ENCODE data around the gene ADIG.

The ADIG gene

DNA sequence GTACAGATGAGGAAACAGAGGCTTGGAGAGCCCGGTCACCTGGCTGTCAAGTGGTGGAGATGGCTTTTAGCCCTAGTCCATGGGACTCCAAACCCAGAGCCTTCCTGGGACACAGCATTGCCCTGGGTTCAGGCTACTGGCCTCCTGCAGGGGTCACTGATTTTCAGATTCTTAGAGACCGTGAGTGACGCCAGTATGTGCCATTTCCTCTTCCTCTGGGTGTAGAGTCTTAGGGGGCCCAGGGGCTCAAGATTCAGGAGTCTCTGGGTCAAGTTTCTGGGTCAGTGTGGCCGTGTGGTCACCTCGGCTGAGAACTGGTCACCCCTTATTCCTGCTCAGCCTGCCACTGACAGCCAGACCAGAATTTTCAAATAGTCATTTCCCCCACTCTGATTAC, 21.2 kb downstream of the ADIG start:
- no peak for DNase-seq (ENCODE audit: low read depth)

DNA sequence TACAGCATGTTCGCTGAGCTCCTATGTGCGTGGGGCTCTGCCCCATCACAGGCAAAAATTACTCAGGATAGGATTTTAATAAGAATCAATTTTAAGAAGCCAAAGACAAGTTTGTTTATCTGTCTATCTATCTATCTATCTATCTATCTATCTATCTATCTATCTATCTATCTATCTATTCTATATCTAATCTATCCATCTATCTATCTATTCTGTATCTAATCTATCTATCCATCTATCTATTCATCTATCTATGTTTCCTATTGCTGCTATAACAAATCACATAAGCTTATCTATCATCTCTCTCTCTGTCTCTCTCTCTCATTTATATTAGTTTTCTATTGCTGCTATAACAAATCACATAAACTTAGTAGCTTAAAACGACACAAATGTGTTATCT, 22.3 kb downstream of the ADIG start:
- no peak for DNase-seq (ENCODE audit: low read depth)

DNA sequence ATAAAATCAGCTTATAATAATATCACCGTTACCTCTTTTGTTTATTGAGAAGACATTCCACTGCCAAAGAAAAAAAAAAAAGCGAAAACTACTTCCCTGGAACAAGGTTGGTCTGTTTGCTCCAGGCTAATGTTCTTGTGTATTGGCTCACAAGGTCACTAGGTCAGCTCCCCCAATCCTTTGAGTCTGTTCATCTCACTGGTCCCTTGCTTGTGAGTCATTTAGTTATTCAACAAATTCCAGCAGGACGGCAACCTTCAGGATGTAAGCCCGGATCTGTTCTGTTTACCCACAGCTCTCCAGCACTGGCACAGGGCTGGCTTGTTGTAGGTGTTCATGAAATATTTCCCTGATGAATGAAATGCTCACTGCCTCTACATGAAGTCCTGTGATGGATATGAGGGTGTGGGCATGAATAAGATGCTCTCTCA, 23.9 kb downstream of the ADIG start:
- DNase-seq (ENCODE audit: low read depth): no peak

DNA sequence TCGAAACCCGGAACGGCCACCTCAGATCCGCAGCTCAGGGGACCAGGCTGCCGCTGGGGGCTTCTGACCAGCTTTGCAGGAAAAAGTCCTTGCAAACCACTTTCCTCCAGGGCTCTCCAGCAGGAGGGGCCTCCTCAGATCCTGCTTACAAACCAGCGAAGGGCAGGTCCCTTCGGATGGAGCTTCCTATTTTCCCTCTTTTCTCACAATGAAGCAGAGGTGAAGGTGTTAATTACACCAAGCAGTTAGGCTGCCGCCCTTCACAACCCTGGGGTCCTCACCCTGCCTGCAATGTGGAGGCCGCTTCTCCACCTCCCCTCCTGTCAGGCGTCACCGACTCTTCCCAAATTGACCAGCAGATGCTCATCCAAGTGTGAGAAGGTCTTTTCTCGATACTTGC, 26.4 kb downstream of the ADIG start:
- DNase-seq (ENCODE audit: low read depth): no peak

DNA sequence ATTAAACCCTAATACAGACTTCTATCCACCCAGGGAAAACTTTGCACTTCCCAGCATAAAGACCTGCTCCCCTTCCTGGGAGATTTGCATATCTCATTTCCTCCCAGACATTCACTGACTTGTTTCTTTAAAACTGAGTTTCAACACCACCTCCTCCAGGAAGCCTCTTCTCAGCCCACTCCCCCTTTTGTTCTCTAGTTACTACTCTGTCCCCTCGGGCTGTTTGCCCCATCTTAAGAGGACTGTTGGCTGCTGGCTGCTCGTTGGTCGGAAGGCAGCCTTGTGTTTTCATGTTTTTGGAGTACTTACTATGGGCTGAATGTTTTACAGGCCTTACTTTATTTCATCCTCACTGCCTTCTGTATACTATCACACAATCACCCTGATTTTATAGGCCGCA, 27.2 kb downstream of the ADIG start:
- DNase-seq (ENCODE audit: low read depth): no peak

DNA sequence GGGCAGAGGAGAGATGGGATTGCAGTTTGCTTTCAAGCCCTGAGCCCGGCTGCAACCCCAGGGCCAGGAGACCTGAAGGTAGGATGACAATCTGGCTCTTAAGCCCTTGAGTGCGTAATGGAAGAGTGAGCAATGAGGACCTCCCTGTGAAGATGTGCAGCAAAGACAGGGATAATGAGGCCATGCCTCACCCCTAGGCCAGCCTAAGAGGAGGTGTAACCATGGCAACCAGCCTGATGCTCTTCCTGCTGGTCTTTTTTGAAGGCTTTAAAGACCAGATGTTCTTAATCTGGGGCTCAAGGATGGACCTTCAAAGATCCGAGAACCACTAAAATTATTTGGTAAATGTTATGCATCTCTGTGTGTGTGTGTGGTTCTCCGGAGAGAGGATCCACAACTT, 28.8 kb downstream of the ADIG start:
- DNase-seq (ENCODE audit: low read depth): no peak

DNA sequence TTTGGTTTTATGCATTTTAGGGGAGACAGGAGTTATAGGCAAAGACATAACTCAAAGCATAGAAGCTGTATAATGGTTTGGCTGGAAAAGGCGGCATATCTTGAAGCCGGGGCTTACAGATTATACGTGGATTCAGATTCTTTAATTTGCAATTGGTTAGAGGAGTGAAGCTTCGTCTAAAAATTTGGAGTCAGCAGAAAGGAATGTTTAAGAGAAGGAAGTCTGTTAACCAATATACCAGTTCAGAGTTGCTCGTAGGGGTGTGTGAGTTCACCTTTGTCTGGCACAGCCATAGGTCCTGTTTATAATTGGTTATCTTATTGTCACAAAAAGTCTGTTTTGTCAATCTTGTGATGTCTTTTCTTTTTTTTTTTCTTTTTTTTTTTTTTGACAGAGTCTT, 29.5 kb downstream of the ADIG start:
- no peak for DNase-seq (ENCODE audit: low read depth)

DNA sequence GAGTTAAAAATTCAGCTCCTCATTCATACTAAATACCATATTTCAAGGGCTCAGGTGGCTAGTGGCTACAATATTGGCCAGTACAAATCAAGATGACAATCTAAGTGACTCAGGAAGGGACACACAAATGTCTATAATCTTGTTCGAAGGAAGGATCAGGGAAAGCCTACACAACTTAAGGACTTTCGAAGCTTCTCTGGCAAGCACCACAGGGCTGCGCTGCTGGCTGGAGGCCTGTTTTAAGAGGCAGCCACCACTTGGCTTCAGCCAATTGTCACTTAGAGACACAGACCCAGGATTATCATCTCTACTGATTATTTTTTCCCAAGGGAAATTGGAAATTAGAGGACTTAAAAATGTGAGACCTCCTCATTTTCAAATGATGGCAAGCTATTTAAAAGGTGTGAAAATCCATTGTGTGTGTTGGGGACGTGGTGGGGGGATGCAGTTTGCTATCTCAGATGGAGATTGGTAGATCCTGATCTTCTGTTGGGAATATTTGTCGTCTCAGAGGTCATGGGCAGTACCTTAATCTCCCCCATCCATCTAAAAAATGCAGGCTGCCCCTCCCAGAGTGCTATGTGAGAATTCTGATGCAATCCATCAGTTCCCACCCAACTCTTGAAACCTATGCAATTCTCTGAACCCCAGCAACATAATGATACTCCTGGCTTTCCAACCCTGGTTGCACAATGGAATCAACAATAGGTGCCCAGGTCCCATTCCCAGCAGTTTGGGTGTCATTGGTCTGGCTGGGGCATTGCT, 31.9 kb downstream of the ADIG start:
- no peak for DNase-seq (ENCODE audit: low read depth)

DNA sequence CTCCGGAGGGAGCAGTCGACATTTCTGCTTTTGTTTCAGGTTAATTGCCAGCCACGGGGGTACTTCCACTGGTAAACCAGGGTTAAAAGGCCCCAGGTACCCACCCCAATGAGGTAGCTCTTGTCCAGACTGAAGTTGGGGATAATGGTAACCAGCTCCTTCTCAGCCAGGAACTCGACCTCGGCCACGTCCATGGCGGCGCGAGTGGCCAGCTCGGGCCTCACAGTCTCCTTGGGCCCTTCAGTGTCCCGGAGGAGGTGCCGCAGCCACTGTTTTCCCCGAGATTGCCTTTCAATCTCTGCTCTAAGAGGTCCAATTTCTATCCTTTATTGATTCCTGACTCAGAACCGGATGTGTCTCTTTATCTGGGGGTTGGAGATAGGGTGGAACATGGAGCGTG, 34.3 kb downstream of the ADIG start:
- DNase-seq (ENCODE audit: low read depth): no peak

DNA sequence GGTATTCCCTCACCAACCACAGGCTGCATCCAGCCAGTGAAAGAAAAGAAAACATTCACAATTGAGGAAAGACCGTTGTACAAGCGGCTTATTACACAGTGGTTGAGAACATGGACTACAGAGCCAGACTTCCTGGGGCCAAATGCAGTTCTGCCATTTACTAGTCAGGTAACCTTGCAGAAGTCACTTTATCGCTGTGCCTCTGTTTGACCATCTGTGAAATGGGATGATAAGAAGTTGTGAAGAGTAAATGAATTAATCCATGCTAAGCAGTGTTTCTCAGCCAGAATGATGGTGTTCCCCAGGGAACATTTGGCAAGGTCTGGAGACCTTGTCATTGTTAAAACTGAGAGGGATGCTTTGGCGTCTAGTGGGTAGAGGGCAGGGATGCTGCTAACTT, 35.5 kb downstream of the ADIG start:
- no peak for DNase-seq (ENCODE audit: low read depth)

DNA sequence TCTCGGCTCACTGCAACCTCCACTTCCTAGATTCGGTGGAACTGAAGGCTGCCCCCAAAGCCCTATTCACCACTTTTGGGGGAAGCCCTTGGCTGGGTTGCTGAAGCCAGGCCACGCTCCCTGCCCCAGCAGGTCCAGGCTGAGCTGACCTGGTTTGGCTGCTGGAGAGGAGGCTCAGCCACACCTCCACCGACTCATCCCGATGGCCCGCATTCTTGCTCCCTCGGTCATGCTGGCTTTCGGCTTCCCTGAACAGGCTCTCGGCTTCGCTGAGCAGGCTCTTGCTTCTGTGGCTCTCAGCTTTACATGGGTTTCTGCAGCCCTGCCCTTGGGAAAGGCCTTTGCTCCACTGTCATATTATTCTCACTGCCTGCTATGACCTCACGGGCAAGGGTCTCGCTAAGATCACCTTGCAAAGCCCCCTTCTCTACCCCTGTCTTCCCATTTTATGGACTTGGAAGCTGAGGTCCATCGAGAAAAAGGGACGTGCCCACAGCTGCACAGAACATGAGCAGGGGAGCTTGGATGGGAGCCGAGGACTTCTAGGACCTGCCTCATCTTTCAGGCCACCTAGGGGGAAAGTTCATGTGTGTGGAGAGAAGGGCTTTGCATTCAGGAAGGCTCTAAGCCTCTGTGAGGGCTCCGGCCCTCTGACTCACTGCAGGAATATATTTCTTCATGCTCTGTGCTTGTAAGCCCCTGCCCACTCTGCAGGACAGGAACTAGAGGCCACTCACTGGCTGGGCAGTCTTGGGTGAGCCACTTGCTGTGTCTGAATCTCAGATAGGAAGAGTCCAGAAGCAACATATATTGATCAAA, 36.2 kb downstream of the ADIG start:
- no peak for DNase-seq (ENCODE audit: low read depth)

DNA sequence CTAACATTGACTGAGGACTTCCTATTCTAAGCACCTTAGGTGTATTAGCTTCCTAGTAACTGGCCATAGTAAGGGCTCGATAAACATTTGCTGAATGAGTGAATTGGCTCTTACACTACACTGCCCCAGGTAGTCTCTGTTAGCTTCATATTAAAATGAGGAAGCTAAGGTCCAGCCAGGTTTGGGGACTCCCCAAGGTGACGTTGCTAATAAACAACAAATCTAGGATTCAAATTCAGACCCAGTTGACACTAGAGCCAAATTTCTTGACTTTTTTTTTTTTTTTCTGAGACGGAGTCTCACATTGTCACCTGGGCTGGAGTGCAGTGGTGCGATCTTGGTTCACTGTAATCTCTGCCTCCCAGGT, 36.8 kb downstream of the ADIG start:
- DNase-seq (ENCODE audit: low read depth): no peak

DNA sequence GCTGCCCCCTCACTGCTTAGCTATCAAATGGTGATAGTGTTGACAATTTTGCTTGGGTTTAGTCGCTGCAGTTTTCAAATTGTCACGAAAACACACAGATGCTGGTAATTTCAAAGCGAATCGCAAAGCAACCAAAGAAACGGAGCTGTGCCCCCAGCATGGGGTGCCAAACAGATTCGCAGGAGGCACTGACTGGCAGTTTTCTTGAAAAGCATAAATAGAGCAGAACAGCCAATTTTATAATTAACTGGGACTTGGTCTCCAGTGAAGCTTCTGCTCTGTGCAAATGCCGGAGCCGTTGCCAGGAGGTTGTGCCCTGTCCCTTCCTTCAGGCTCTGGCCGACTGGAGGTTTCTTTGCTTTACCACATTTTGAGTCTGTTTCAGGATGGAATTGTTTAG, 39.4 kb downstream of the ADIG start:
- DNase-seq (ENCODE audit: low read depth): no peak

DNA sequence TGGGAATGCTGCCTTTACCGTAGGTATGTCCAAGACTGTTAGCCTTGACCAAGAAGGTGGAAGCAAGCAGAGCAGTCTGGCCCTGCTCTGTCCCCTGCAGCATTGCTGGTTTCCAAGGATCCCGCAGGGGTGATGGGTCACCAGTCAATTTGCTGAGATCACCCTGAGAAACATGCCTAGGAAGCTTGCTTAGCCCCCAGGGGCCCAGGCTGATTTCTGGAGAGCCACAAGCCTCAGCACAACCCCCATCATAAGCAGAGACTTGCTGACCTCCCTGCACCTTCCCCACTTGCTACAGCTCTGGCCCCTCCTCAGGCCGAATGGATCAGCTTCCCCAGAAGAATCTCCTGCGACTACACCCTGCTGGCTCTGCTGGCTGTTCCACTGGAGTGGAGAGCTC, 42.1 kb downstream of the ADIG start:
- DNase-seq (ENCODE audit: low read depth): no peak

DNA sequence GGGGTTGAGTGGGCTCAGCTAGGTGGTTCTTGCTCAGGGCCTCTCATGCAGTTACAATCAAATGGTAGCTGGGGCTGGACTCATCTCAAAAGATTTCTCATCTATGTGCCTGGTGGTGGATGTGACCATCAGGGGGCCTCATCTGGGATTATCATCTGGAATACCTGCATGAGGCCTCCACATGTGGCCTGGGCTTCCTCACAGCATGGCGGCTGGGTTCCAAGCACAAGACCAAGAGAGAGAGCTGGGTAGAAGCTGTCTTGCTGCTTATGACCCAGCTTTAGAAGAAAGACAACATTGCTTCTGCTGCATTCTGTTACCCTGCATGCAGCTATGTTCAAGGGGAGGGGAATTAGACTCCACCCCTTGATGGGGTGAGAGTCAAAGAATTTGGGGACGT, 43.1 kb downstream of the ADIG start:
- DNase-seq (ENCODE audit: low read depth): no peak

DNA sequence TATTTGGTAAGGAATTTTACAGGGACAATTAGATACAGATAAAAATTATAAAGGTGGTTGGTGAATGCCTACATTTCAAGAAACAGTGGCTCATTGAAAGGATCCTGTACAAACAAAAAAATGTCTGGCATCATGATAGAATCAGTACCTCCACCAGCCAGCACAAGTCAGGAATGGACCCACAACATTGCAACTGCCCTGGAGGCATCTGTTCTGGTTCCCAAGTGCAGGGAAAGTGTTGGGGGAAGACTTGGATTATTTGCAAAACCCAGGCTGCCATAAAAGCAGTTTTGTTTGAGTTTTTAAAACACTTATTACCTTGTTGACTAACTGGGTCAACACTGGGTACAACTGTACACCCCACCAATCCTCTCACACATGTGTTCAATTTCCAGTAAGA, 44.9 kb downstream of the ADIG start:
- no peak for DNase-seq (ENCODE audit: low read depth)

DNA sequence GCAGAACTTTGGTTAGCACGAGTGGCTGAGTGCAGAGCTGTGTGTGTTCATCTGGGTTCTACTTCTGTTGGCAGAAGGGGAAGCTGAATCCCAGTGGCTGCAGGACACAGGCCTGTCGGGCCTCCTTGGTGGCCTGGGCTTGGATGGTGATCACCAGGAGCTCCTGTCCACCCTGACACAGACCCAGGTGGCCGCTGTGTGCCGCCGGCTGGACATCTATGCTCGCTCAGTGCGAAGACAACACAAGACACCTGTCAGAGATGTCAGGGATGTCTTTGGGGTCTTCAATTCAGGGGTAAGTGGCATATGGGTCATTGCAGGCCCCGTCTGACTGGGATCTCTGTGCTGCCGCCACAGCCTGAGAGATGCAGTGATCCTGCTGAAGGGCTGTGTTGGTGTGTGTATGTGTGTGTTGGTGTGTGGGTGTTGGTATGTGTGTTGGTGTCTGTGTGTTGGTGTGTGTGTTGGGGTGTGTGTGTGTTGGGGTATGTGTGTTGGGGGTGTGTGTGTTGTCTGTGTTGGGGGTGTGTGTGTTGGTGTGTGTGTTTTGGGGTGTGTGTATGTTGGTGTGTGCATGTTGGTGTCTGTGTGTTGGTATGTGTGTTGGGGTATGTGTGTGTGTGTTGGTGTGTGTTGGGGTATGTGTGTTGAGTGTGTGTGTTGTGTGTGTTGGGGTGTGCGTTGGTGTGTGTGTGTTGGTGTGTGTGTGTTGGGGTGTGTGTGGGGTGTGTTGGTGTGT, 46.1 kb downstream of the ADIG start:
- DNase-seq (ENCODE audit: low read depth): no peak

DNA sequence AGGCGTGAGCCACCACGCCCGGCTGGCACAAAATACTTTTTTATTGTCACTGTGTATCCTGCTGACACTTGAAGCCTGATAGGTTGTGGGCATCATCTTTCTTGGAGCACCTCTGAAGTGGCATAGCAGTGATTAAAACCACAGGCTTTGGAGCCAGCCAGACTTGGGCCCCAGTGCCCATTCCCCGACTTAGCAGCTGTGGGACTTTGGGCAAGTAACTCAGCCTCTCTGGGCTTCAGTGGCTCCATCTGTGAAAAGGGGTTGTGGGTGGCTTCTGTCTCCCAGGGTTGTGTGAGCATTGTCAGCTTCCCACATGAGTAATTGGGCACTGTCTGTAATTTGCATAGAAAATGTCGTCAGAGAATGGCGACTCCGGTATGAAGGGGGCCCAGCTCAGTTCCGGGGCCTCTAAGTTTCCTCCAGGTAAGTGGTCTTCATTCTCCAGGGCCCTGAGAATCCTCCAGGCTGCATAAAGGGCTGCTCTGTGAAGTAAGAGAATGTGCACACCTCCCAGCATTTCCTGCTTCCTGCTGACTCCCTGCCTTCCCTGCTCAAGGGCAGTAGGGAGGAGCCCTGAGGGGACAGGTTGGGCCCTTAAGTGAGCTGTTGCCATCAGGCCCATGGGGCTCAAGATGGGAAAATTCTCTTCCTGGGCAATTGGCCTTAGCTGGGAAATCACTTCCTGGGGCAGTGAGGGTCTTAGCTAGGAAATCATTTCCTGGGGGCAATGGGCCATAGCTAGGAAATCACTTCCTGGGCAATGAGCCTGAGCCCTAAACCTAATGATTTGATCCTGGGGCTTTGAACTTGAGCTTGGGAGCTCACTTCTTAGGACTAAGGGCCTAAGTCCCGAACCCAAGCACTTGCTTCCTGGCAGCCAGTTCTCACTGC, 47.8 kb downstream of the ADIG start:
- DNase-seq (ENCODE audit: low read depth): no peak

DNA sequence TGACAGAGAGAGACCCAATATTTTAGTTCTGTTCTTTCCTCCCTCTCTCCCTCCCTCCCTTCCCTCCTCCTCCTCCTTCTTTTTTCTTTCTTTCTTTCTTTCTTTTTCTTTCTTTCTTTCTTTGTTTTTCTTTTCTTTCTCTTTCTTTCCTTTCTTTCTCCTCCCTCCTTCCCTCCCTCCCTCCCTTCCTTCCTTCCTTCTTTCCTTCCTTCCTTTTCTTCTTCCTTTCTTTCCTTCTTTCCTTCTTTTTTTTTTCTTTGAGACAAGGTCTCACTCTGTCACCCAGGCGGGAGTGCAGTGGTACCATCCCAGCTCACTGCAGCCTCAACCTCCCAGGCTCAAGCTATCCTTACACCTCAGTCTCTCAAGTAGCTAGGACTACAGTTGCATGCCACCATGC, 49.0 kb downstream of the ADIG start:
- no peak for DNase-seq (ENCODE audit: low read depth)

DNA sequence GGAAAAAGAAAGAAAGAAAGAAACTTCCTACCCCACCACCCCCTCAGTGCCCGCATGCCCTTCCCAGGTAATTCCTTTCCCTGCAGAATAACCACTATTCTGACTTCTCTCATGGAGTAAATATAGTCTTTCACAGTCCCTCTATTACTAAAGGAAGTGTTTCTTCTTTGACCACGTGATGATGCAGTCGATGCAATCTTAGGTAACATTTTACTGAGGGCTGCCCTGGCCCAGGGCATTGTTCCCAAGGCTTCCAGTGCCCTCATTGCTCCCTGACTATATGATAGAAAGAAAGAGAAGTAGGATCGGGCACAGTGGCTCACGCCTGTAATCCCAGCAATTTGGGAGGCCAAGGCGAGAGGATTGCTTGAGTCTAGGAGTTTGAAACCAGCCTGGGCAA, 49.7 kb downstream of the ADIG start:
- DNase-seq (ENCODE audit: low read depth): no peak

DNA sequence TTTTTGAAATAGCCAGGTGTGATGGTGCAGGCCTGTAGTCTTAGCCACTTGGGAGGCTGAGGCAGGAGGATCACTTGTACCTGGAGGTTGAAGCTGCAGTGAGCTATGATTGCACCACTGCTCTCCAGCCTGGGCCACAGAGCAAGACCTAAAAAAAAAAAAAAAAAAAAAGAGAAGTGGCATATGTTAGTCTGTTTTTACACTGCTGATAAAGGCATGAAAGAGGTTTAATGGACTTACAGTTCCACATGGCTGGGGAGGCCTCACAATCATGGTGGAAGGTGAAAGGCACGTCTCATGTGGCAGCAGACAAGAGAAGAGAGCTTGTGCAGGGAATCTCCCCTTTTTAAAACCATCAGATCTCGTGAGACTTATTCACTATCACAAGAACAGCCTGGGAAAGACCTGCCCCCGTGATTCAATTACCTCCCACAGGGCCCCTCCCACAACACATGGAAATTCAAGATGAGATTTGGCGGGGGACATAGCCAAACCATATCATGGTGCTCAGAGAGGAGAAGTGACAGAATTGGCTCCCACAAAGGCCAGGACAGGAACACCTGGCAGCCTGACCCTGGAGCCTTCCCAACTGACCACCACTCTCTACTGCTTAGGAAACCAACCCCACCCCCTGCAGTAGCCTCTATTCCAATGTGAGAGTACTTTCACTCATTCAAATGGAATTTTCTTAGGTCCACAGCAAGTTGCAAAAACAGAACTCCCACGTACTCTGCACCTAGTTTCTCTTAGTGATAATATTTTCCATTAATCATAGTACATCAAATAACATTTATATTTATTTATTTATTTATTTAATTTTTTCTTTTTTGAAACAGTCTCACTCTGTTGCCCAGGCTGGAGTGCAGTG, 50.4 kb downstream of the ADIG start:
- no peak for DNase-seq (ENCODE audit: low read depth)

Measured in stimulated activated CD8-positive, alpha-beta memory T cell treated with anti-CD3 and anti-CD28 coated beads, Interleukin-15, amount 100 ng/mL, for 24 hours (primary cell).